ENCODE measurements around the gene ANO4.
A peak's percentile ranks its signal among the peaks of the same experiment; 100 is the strongest.

The ANO4 gene

DNA sequence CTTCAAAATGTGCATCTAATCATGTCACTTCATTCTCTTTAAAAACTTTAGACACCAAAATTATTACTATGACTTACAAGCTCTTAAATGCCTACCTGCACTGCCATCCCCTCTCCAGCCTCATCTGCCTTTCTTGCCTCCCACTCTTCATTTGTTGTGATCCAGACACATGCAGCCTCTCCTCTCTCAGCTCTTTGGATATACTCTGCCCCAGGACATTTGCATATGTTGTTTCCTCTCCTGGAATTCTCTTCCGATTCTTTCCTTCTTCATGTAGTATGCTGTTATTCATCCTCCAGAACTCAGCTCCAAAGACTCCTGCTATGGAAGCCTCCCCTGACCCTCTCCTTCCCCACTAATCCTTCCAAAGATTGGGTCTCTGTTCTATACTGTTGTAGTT lies 197.6 kb downstream of the ANO4 start:
- POLR2A ChIA-PET, result no interaction called here
- CTCF ChIA-PET, result interaction anchor here (0.9 kb wide), 1 partner anchor 66 kb away, joined by 3 read pairs; no protein-coding TSS in a partner anchor
- H3K4me1 ChIP-seq (ENCODE audit: control insufficient read depth, insufficient read depth, low read length), result no peaks in the 10 kb centered on the region; the same call in 1 of the 2 replicates
- H3K36me3 ChIP-seq (ENCODE audit: control insufficient read depth in 2 of 2, insufficient read depth in 1 of 2, low read length in 2 of 2), result no peaks in the 10 kb centered on the region
- no peaks in the 10 kb centered on the region for H3K9me3 ChIP-seq (ENCODE audit: control insufficient read depth, insufficient read depth, low read depth, low read length)
- TF ChIP-seq ZNF623 (tag by site-specific recombination; IDR thresholded peaks at IDR 0.05), result peak; percentile 64
- no peak for TF ChIP-seq ZNF610 (tag by site-specific recombination; IDR thresholded peaks at IDR 0.05; ENCODE audit: borderline replicate concordance)
- no peak for TF ChIP-seq ZNF843 (tag by site-specific recombination; IDR thresholded peaks at IDR 0.05)
- no peak overlapping the region for H3K4me3 ChIP-seq (ENCODE audit: low read depth, low read length)
- H3K27ac ChIP-seq (ENCODE audit: extremely low read depth, low read depth, low read length), result no peak overlapping the region

DNA sequence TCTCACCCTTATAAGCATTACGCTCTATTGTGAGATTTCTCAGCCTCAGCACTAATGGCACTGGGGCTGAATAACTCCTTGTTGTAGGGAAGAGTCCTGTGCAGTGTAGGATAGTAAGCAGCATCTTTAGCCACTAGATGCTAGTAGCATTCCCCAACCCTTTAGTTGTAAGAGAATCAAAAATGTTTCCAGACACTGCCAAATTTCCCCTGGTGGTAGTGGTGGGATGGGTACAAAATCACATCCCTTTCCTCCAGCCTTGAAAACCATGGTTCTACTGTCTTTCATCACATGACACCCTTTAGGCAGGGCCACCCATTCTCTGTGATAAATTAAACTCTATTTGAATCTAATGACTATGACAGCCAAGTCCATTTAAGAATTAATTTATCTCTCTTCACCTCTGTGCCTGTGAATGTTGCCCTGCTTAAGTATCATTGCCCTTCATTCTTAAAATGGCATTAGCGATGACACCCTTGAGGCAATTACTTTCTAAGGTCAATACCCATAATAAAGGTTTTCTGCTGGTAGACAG lies 199.4 kb downstream of the ANO4 start:
- Histone ChIP-seq H3K36me3 (ENCODE audit: control insufficient read depth in 2 of 2, insufficient read depth in 1 of 2, low read length in 2 of 2) (no peaks in the 10 kb centered on the region), H3K4me3 (ENCODE audit: low read depth, low read length) (no peak overlapping the region), H3K4me1 (ENCODE audit: control insufficient read depth, insufficient read depth, low read length) (no peaks in the 10 kb centered on the region; the same call in 1 of the 2 replicates), H3K27ac (ENCODE audit: extremely low read depth, low read depth, low read length) (no peak overlapping the region), H3K9me3 (ENCODE audit: control insufficient read depth, insufficient read depth, low read depth, low read length) (no peaks in the 10 kb centered on the region)
- TF ChIP-seq ZNF830 (tag by site-specific recombination; IDR thresholded peaks at IDR 0.05; ENCODE audit: low read depth) (no peak), ZBTB1 (tag by site-specific recombination; IDR thresholded peaks at IDR 0.05) (no peak), ZNF629 (tag by site-specific recombination; IDR thresholded peaks at IDR 0.05) (no peak), ZNF341 (tag by site-specific recombination; IDR thresholded peaks at IDR 0.05; ENCODE audit: low read depth) (no peak), ZNF549 (tag by site-specific recombination; IDR thresholded peaks at IDR 0.05) (no peak), KLF10 (tag by site-specific recombination; IDR thresholded peaks at IDR 0.05) (no peak), KLF7 (tag by site-specific recombination; IDR thresholded peaks at IDR 0.05; ENCODE audit: borderline replicate concordance) (no peak)
- TF ChIP-seq, protein P1, sequence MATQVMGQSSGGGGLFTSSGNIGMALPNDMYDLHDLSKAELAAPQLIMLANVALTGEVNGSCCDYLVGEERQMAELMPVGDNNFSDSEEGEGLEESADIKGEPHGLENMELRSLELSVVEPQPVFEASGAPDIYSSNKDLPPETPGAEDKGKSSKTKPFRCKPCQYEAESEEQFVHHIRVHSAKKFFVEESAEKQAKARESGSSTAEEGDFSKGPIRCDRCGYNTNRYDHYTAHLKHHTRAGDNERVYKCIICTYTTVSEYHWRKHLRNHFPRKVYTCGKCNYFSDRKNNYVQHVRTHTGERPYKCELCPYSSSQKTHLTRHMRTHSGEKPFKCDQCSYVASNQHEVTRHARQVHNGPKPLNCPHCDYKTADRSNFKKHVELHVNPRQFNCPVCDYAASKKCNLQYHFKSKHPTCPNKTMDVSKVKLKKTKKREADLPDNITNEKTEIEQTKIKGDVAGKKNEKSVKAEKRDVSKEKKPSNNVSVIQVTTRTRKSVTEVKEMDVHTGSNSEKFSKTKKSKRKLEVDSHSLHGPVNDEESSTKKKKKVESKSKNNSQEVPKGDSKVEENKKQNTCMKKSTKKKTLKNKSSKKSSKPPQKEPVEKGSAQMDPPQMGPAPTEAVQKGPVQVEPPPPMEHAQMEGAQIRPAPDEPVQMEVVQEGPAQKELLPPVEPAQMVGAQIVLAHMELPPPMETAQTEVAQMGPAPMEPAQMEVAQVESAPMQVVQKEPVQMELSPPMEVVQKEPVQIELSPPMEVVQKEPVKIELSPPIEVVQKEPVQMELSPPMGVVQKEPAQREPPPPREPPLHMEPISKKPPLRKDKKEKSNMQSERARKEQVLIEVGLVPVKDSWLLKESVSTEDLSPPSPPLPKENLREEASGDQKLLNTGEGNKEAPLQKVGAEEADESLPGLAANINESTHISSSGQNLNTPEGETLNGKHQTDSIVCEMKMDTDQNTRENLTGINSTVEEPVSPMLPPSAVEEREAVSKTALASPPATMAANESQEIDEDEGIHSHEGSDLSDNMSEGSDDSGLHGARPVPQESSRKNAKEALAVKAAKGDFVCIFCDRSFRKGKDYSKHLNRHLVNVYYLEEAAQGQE (tag by site-specific recombination; IDR thresholded peaks at IDR 0.05), result no peak
- ChIA-PET POLR2A (no interaction called here), CTCF (interaction anchor here (0.6 kb wide), 1 partner anchor 483 kb away, joined by 6 read pairs; no protein-coding TSS in a partner anchor)

GRCh38 chr12:100995201-100995600 lies 200.6 kb downstream of the ANO4 start:
- Histone ChIP-seq H3K4me3 (ENCODE audit: low read depth, low read length) (no peak overlapping the region), H3K36me3 (ENCODE audit: control insufficient read depth in 2 of 2, insufficient read depth in 1 of 2, low read length in 2 of 2) (no peaks in the 10 kb centered on the region), H3K27ac (ENCODE audit: extremely low read depth, low read depth, low read length) (no peak overlapping the region), H3K9me3 (ENCODE audit: control insufficient read depth, insufficient read depth, low read depth, low read length) (no peaks in the 10 kb centered on the region), H3K4me1 (ENCODE audit: control insufficient read depth, insufficient read depth, low read length) (no peaks in the 10 kb centered on the region; the same call in 1 of the 2 replicates)
- POLR2A ChIA-PET, result no interaction called here
- CTCF ChIA-PET, result no interaction called here
- TF ChIP-seq ZNF843 (tag by site-specific recombination; IDR thresholded peaks at IDR 0.05) (no peak), ZBTB21 (tag by site-specific recombination; IDR thresholded peaks at IDR 0.05) (no peak), WT1 (tag by site-specific recombination; IDR thresholded peaks at IDR 0.05) (no peak), ZBTB44 (tag by site-specific recombination; IDR thresholded peaks at IDR 0.05) (no peak), ZFHX2 (tag by site-specific recombination; conservative IDR thresholded peaks at IDR 0.05) (no peak), OVOL3 (tag by site-specific recombination; IDR thresholded peaks at IDR 0.05) (no peak), ZNF169 (tag by site-specific recombination; IDR thresholded peaks at IDR 0.05) (no peak), ZNF23 (tag by site-specific recombination; IDR thresholded peaks at IDR 0.05; ENCODE audit: borderline replicate concordance) (no peak), ZNF501 (tag by site-specific recombination; IDR thresholded peaks at IDR 0.05) (no peak), ZNF354C (tag by site-specific recombination; IDR thresholded peaks at IDR 0.05; ENCODE audit: borderline replicate concordance, low read depth) (no peak), ZNF146 (tag by site-specific recombination; IDR thresholded peaks at IDR 0.05) (no peak)
- TF ChIP-seq, protein P2, sequence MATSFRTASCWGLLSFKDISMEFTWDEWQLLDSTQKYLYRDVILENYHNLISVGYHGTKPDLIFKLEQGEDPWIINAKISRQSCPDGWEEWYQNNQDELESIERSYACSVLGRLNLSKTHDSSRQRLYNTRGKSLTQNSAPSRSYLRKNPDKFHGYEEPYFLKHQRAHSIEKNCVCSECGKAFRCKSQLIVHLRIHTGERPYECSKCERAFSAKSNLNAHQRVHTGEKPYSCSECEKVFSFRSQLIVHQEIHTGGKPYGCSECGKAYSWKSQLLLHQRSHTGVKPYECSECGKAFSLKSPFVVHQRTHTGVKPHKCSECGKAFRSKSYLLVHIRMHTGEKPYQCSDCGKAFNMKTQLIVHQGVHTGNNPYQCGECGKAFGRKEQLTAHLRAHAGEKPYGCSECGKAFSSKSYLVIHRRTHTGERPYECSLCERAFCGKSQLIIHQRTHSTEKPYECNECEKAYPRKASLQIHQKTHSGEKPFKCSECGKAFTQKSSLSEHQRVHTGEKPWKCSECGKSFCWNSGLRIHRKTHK (tag by site-specific recombination; IDR thresholded peaks at IDR 0.05), result no peak
- TF ChIP-seq, protein P3, sequence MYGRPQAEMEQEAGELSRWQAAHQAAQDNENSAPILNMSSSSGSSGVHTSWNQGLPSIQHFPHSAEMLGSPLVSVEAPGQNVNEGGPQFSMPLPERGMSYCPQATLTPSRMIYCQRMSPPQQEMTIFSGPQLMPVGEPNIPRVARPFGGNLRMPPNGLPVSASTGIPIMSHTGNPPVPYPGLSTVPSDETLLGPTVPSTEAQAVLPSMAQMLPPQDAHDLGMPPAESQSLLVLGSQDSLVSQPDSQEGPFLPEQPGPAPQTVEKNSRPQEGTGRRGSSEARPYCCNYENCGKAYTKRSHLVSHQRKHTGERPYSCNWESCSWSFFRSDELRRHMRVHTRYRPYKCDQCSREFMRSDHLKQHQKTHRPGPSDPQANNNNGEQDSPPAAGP (tag by site-specific recombination; IDR thresholded peaks at IDR 0.05), result no peak

Data from HEK293 (cell line).